Activated naive CD8-positive, alpha-beta T cell treated with anti-CD3 and anti-CD28 coated beads, Interleukin-2, amount 50 U/mL, for 24 hours (primary cell): ENCODE results near the gene ECM1.
A peak's percentile ranks its signal among the peaks of the same experiment; 100 is the strongest.

Experiments
- ATAC-seq: fragments of 150-1000 bp; cut with Tn5 transposase; one replicate; pipeline ENCODE4 v1.10.0; 2021
- DNase-seq: peaks from one replicate; pipeline ENCODE4 v3.0.0; 2021
- H3K27ac Mint-ChIP-seq: one replicate; pipeline ENCODE4 v1.8.0; 2021; ENCODE audit warnings: mild to moderate bottlenecking, mixed read lengths
- H3K27me3 Mint-ChIP-seq: one replicate; pipeline ENCODE4 v1.8.0; 2021; ENCODE audit warnings: mixed read lengths
- H3K36me3 Mint-ChIP-seq: one replicate; pipeline ENCODE4 v1.8.0; 2021; ENCODE audit warnings: low read depth, mixed read lengths
- H3K4me1 Mint-ChIP-seq: one replicate; pipeline ENCODE4 v1.8.0; 2021; ENCODE audit warnings: mixed read lengths
- H3K4me3 Mint-ChIP-seq: one replicate; pipeline ENCODE4 v1.8.0; 2021; ENCODE audit warnings: mild to moderate bottlenecking, moderate library complexity, mixed read lengths
- H3K9me3 Mint-ChIP-seq: one replicate; pipeline ENCODE4 v1.8.0; 2021; ENCODE audit warnings: mixed read lengths

The ECM1 gene

DNA sequence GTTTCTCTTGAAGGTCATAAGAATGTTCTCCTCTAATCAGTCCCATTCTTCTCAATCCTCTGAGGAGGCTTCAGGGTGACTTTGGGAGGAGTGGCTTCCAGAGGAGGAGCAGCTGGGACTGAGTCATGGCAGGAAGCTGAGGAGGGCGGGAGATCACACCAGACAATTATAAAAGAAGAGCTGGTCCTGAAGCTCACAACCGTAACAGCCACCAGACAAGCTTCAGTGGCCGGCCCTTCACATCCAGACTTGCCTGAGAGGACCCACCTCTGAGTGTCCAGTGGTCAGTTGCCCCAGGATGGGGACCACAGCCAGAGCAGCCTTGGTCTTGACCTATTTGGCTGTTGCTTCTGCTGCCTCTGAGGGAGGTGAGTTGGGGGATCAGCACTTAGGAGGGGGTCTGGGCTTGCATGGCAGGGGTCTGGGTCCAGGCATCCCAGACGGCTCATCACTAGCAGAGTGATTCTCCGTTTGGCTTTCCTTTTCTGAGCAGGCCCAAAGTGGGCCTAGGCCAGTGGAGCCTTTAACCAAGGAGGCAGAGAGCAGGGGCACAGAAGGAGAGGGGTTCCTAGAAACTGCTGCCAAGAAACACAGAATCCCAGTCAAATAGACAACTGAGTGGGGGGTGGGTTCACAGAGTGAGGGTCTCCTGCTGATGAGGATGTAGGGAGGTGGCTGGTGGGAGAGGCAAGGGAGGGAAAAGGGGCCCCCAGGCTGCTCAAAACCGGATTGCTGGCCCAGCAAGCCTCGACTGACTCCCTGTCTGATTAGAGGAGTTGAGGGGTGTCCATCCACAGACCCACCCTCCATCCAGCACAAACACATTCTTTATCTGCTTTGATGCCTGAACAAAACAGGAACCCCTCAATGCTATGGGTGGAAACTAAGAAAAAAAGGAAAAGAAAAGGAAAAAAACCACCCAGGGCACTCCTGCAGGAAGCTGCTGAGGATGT, at the start of gene ECM1:
ECM1 (plus strand) TSS at position 198 of the 953 bp plus-strand sequence; CDS start at position 299, 101 bp downstream.
- H3K9me3 Mint-ChIP-seq: no peaks in the 10 kb centered on the region
- H3K27ac Mint-ChIP-seq: no peak within 1 kb of the TSS
- ATAC-seq (no peak), DNase-seq (no peak)
- peaks cover 17% of the 10 kb centered on the region for H3K36me3 Mint-ChIP-seq
- H3K27me3 Mint-ChIP-seq: no peaks in the 10 kb centered on the region
- no peak within 1 kb of the TSS for H3K4me3 Mint-ChIP-seq
- no peaks in the 10 kb centered on the region for H3K4me1 Mint-ChIP-seq

DNA sequence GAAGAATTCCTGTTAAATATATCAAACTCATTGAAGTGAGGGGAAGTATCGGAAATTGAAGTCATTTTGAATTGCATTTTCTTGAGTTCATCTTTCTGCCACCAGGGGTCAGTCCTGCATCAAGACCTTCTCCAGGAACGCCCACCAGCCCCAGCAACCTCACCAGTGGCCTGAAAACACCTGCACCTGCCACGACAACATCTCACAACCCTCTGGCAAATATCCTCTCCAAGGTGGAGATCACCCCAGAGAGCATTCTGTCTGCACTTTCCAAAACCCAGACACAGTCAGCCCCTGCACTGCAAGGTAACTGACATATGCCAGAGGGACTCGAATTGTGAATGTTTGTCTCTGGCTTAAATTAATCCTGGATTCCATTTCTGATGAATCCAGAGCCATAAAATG, 43.5 kb upstream of the ECM1 start:
- H3K4me3 Mint-ChIP-seq: no peak overlapping the region
- H3K36me3 Mint-ChIP-seq: peaks cover 14% of the 10 kb centered on the region
- H3K27me3 Mint-ChIP-seq: no peaks in the 10 kb centered on the region
- DNase-seq: peak; percentile 79
- H3K27ac Mint-ChIP-seq: no peak overlapping the region
- H3K9me3 Mint-ChIP-seq: no peaks in the 10 kb centered on the region
- peaks cover 3% of the 10 kb centered on the region for H3K4me1 Mint-ChIP-seq
- ATAC-seq: peak; percentile 49

DNA sequence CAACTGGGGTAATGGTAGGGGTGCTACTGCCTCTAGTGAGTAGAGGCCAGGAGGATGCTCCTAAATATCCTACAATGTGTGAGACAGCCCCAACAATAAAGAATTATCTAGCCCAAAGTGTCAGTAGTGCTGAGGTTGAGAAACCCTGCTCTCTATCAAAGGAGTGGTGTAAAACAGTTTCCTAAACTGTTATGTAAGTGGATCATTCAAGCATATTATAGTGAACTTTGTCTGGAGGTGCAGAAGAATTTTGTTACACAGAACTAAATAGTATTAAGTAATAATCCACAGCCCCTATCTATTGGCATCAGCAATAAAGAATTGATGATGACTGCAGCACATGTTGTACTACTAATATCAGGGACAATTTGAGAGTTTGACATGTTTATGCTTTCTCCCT, 40.9 kb upstream of the ECM1 start:
- no peaks in the 10 kb centered on the region for H3K9me3 Mint-ChIP-seq

DNA sequence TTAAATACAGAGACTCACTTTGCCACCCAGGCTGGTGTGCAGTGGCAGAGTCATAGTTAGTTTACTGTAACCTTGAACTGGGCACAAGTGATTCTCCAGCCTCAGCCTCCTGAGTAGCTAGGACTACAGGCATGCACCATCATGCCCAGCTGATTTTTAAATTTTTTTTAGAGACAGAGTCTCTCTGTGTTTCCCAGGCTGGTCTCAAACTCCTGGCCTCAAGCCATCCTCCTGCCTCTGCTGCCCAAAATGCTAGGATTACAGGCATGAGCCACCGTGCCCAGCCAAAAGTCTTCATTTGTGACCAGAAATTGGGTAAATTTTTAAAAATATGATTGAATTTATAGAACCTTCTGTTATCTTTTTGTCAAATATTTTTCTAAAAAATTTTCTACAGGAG, 38.6 kb upstream of the ECM1 start:
- ATAC-seq: no peak
- Mint-ChIP-seq H3K4me1 (peaks cover 1% of the 10 kb centered on the region), H3K36me3 (peaks cover 19% of the 10 kb centered on the region), H3K4me3 (no peak overlapping the region), H3K27ac (no peak overlapping the region), H3K9me3 (no peaks in the 10 kb centered on the region), H3K27me3 (no peaks in the 10 kb centered on the region)
- no peak for DNase-seq

More for the DNA sequence above, 40.9 kb upstream of the ECM1 start:
- Mint-ChIP-seq H3K27ac (no peak overlapping the region), H3K27me3 (no peaks in the 10 kb centered on the region), H3K36me3 (peaks cover 21% of the 10 kb centered on the region), H3K4me3 (no peak overlapping the region), H3K4me1 (peaks cover 3% of the 10 kb centered on the region)
- DNase-seq (no peak), ATAC-seq (no peak)

DNA sequence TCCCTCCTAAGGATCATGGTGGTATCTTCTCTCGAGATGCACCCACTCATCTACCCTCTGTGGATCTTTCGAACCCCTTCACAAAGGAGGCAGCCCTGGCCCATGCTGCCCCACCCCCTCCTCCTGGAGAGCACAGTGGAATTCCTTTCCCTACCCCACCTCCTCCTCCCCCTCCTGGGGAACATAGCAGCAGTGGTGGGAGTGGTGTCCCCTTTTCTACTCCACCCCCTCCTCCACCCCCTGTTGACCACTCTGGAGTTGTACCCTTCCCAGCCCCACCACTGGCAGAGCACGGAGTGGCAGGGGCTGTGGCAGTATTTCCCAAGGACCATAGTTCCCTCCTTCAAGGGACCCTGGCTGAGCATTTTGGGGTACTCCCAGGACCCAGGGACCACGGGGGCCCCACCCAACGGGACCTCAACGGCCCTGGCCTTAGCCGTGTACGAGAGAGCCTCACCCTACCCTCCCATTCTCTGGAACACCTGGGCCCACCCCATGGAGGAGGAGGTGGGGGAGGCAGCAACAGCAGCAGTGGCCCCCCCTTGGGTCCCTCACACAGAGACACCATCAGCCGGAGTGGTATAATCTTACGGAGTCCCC, 35.2 kb upstream of the ECM1 start:
- Mint-ChIP-seq H3K4me1 (peaks cover 12% of the 10 kb centered on the region), H3K27ac (no peak overlapping the region), H3K9me3 (no peaks in the 10 kb centered on the region), H3K27me3 (no peaks in the 10 kb centered on the region), H3K36me3 (peaks cover 13% of the 10 kb centered on the region), H3K4me3 (no peak overlapping the region)
- ATAC-seq (no peak), DNase-seq (no peak)

DNA sequence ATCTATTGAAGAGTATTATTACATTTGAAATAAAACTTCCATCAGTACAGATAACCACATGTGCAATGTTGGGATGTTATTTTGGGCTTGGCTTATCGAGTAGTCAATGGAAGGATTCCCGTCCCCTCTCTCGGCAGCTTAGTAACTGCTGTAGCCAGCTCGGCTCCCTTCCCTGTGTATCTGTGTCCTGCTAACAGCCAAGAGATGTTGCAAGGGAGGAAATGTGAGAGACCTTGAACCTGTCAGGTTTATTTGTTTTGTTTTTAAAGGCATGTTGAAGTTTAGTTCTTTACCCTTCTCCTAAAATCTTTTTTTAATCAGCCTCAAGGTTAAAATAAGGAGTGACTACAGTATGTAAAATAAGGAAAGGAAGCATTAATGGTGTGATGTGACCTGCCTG, 34.2 kb upstream of the ECM1 start:
- Mint-ChIP-seq H3K27ac (no peak overlapping the region), H3K4me3 (no peak overlapping the region), H3K4me1 (peaks cover 12% of the 10 kb centered on the region), H3K9me3 (no peaks in the 10 kb centered on the region), H3K27me3 (no peaks in the 10 kb centered on the region), H3K36me3 (peaks cover 13% of the 10 kb centered on the region)
- ATAC-seq (no peak), DNase-seq (no peak)

DNA sequence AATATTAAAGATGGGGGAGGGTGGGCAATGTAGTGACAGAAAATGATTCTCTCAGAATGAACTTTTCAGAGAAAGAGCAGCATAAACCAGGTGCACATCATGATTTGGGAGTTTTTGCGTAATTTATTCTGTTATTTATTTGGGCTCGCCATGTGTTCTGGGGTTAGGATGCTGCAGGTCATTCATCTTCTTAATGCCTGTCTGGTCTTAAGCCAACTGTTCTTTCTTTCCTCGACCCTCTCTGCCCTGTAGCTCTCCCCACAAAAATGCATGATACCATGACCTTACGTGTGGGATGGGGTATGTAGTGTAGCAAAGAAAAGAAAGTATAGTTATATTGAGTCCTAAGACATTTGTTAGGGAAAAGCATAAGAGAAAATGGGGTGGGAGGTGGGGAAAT, 33.0 kb upstream of the ECM1 start:
- peaks cover 12% of the 10 kb centered on the region for H3K4me1 Mint-ChIP-seq
- no peaks in the 10 kb centered on the region for H3K9me3 Mint-ChIP-seq
- no peak for DNase-seq
- no peaks in the 10 kb centered on the region for H3K27me3 Mint-ChIP-seq
- no peak for ATAC-seq
- H3K36me3 Mint-ChIP-seq: peaks cover 13% of the 10 kb centered on the region
- no peak overlapping the region for H3K4me3 Mint-ChIP-seq
- no peak overlapping the region for H3K27ac Mint-ChIP-seq

DNA sequence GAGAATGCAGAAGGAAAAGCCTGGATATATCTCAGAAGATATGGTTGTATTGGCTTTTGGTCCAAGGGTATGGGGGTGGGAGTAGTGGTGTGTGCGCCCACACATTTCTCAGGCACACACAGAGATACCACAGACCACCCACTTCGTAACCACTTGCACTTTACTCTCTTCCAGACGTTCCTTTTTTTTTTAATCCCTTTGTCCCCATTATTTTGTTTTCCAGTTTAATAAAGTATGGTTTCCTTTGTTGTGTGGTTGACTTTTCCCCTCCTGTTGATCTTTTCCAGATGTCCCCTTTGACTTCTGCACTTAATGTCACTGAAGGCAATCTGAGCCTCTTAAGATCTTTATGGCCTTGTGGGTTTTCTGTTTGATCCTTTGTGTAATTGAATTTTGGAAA, 31.2 kb upstream of the ECM1 start:
- Mint-ChIP-seq H3K36me3 (peaks cover 2% of the 10 kb centered on the region), H3K27ac (no peak overlapping the region)
- ATAC-seq: peak; percentile 10

DNA sequence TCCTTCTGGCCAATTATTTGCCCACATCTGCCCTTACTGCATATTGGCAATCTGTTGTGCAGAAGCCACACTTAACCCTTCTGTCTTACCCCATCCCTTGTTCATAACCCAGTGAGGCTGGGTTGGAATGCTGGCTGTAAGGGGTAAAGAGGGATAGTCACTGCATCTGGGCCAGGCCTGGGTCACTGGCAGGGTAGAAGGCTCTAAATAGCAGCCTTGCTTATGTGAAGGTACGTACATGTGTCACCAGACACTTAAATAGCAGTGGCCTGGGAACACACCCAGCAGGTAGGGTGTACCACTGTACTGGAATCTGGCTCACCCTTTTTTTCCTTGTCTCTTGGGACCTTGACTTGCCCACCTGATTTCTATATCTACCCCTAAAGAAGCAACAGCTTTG, 30.6 kb upstream of the ECM1 start:
- Mint-ChIP-seq H3K4me1 (peaks cover 12% of the 10 kb centered on the region), H3K9me3 (no peaks in the 10 kb centered on the region), H3K36me3 (no peaks in the 10 kb centered on the region), H3K27me3 (no peaks in the 10 kb centered on the region), H3K27ac (no peak overlapping the region), H3K4me3 (no peak overlapping the region)
- ATAC-seq: no peak
- DNase-seq: no peak

More for the DNA sequence above, 31.2 kb upstream of the ECM1 start:
- no peaks in the 10 kb centered on the region for H3K9me3 Mint-ChIP-seq
- peaks cover 12% of the 10 kb centered on the region for H3K4me1 Mint-ChIP-seq
- no peaks in the 10 kb centered on the region for H3K27me3 Mint-ChIP-seq
- DNase-seq: no peak
- H3K4me3 Mint-ChIP-seq: no peak overlapping the region

DNA sequence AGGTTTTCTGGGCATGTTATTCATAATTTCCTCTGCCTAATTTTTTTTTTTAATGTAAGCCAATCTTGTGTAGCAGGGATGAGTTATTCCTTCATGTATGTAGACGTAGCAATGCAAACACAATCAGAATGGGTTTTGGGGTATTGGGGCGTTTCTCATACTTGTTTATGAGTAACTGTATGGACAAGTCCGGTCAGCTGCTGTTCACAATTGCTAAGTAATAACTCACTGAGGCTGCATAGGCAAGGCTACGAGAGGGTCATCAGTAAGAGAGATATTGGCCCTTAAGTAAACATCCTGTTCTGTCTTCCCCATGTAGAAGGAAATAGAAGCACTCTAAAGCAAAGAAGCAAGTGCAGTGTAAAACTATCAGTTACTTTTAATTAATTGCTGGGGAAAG, 30.2 kb upstream of the ECM1 start:
- no peaks in the 10 kb centered on the region for H3K27me3 Mint-ChIP-seq
- H3K9me3 Mint-ChIP-seq: no peaks in the 10 kb centered on the region
- H3K4me3 Mint-ChIP-seq: no peak overlapping the region
- peaks cover 12% of the 10 kb centered on the region for H3K4me1 Mint-ChIP-seq
- ATAC-seq: no peak
- no peak overlapping the region for H3K27ac Mint-ChIP-seq
- DNase-seq: no peak
- no peaks in the 10 kb centered on the region for H3K36me3 Mint-ChIP-seq

DNA sequence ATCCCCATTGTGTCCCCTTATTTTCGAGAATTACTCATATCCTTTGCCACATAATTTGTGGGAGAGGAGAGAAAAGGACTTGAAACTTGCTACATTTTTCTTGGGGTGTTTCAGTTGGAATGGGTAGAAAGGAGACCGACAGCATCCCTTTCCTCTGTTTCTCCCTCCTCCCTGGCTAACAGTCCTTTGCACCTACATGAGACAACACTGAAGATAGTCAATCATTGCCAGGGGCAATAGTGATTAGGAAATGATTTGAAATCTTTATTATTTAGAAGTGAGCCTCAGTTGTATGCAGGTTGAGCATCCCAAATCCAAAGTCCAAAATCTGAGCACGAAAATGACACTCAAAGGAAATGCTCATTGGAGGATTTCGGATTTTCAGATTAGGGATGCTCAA, 28.5 kb upstream of the ECM1 start:
- no peaks in the 10 kb centered on the region for H3K27me3 Mint-ChIP-seq
- DNase-seq (no peak), ATAC-seq (no peak)
- H3K4me3 Mint-ChIP-seq: no peak overlapping the region
- H3K27ac Mint-ChIP-seq: no peak overlapping the region
- no peaks in the 10 kb centered on the region for H3K9me3 Mint-ChIP-seq
- peaks cover 12% of the 10 kb centered on the region for H3K4me1 Mint-ChIP-seq
- H3K36me3 Mint-ChIP-seq: no peaks in the 10 kb centered on the region

DNA sequence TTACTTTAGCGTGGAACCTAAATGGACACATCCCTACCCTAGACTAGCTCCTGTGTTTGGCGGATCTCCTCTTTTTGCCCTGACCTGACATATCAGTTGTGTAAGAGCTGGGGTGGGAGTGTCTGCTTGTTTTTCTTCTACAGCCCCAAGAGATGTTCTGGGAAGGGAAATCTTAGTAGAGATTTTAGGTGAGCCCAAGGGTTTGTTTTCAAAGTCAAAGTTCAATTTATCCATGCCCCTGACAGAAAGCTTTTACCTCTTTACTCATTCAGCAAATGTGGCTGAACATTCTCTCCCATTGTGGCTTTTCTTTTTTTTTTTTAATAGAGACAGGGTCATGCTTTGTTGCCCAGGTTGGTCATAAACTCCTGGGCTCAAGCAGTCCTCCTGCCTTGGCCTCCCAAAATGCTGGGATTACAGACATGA, 28.0 kb upstream of the ECM1 start:
- H3K4me1 Mint-ChIP-seq: peaks cover 15% of the 10 kb centered on the region
- H3K27me3 Mint-ChIP-seq: no peaks in the 10 kb centered on the region
- no peak overlapping the region for H3K27ac Mint-ChIP-seq
- no peak overlapping the region for H3K4me3 Mint-ChIP-seq
- H3K36me3 Mint-ChIP-seq: no peaks in the 10 kb centered on the region
- DNase-seq (no peak), ATAC-seq (no peak)
- H3K9me3 Mint-ChIP-seq: no peaks in the 10 kb centered on the region

DNA sequence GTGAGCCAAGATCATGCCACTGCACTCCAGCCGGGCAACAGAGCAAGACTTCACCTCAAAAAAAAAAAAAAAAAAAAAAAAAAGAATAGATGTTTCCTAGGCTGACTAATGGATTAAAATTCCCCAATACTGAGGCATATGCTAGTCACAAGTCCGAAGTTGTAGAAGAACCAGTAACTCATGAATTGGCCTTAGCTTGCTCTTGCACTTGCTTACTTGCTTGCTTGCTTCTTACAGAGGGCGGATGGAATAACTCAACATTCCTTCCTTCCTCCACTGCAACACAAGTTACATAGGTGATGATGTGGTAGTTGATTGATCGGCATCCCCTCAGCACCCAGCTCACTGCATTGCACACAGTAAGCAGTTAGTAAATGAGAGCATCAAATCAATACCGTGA, 23.5 kb upstream of the ECM1 start:
- peaks cover 7% of the 10 kb centered on the region for H3K36me3 Mint-ChIP-seq
- H3K9me3 Mint-ChIP-seq: no peaks in the 10 kb centered on the region
- peaks cover 13% of the 10 kb centered on the region for H3K4me1 Mint-ChIP-seq
- H3K27me3 Mint-ChIP-seq: no peaks in the 10 kb centered on the region
- ATAC-seq (no peak), DNase-seq (no peak)
- no peak overlapping the region for H3K27ac Mint-ChIP-seq
- no peak overlapping the region for H3K4me3 Mint-ChIP-seq

DNA sequence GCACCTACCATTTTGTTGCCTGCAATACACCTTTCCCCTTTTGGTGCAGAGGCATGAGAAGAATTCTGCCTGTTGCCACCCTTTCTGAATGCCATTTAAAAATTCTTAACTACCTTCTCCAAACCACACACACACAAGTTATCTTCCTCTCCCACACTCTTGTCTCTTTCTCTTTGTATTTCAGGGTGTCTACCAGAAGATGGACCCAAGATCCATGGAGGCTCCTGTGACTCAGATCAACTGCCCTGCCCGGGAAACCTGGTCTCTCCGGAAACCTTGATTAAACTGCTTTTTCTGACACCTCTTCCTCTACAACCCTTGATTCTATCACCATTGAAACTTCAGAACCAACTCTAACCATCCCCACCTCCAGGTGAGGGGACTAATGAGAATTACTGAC, 23.0 kb upstream of the ECM1 start:
- Mint-ChIP-seq H3K9me3 (no peaks in the 10 kb centered on the region), H3K27me3 (no peaks in the 10 kb centered on the region), H3K27ac (no peak overlapping the region), H3K36me3 (peaks cover 8% of the 10 kb centered on the region), H3K4me3 (no peak overlapping the region), H3K4me1 (peaks cover 13% of the 10 kb centered on the region)
- ATAC-seq (no peak), DNase-seq (no peak)
